Keratinocyte (primary cell): Measurements from ENCODE around the gene ATP8A2.

ENCODE experiments used
- CTCF ChIP-seq, 3 experiments: IDR thresholded peaks in 1 of 3; conservative IDR thresholded peaks in 1 of 3; optimal IDR thresholded peaks in 1 of 3; 2 replicates in 2 of 3; 3 replicates in 1 of 3; pipeline versions ENCODE3 to v1.5.1; 2011; ENCODE audit warnings: low read length in 3 of 3, mild to moderate bottlenecking in 3 of 3, moderate library complexity in 2 of 3, control low read depth in 1 of 3, inconsistent platforms in 1 of 3; ENCODE audit not compliant: insufficient read depth in 2 of 3; ENCODE audit errors: extremely low read depth in 1 of 3
- EZH2 ChIP-seq: IDR thresholded peaks from one replicate; pipeline ENCODE4 v1.6.1; 2012; ENCODE audit warnings: inconsistent platforms, mild to moderate bottlenecking, low read length, moderate library complexity

- TF ChIP-seq CTCF (optimal IDR thresholded peaks at IDR 0.05 in 1 of 3, IDR thresholded peaks at IDR 0.05 in 1 of 3, conservative IDR thresholded peaks at IDR 0.05 in 1 of 3; ENCODE audit: extremely low read depth in 1 of 3, insufficient read depth in 2 of 3, low read length in 3 of 3), result no peak
- TF ChIP-seq EZH2, result no peak
Measured at GRCh38 chr13:25778365-25778764, 406.6 kb downstream of the ATP8A2 start.
